ENCODE results near the gene AFF3.
"Not testable (repeated sequence)": the region's sequence is repeated elsewhere in the genome, so short reads cannot be mapped to it uniquely, and the experiment has no call there.

The AFF3 gene

DNA sequence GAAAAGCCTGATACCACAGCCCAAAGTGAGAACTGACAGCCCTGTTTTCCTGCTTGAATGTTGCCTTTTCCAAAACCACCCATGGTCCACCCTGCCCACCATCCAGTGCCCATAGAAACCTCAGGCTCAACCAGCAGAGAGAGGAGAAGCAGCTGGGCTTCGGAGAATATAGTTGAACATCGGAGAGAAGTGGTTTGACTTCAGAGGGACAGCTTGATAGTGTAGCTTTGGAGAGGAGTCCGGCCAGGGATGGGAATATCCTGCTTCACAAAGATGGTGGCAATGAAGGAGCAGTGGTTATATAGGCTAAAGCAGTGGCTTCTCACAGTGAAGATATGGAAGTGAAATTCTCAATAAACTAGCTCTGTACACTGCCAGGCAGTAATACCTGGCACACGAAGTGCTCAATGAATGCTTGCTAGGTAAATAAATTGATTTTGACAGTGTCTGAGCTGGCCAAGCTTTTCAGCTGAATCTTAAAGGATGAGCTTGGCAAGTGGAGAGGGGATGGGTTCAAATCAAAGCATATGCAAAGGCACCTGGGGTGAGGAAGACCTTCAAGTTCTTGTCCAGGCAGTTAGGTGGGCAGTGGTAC lies 21.2 kb downstream of the AFF3 start:
- no peak overlapping the region for H3K4me3 ChIP-seq (ENCODE audit: low read length)
- no peaks in the 10 kb centered on the region for H3K36me3 ChIP-seq (ENCODE audit: control insufficient read depth, low read depth, low read length)
- peaks cover 100% of the 10 kb centered on the region for H3K27me3 ChIP-seq (ENCODE audit: control insufficient read depth, insufficient read depth, low read length)
- H3K9ac ChIP-seq (ENCODE audit: low read length), result no peak overlapping the region
- H3K4me1 ChIP-seq (ENCODE audit: control insufficient read depth, low read depth, low read length), result no peaks in the 10 kb centered on the region
- no peak overlapping the region for H3K27ac ChIP-seq (ENCODE audit: low read length)
- no peaks in the 10 kb centered on the region for H3K9me3 ChIP-seq (ENCODE audit: control insufficient read depth, low read depth, low read length)

DNA sequence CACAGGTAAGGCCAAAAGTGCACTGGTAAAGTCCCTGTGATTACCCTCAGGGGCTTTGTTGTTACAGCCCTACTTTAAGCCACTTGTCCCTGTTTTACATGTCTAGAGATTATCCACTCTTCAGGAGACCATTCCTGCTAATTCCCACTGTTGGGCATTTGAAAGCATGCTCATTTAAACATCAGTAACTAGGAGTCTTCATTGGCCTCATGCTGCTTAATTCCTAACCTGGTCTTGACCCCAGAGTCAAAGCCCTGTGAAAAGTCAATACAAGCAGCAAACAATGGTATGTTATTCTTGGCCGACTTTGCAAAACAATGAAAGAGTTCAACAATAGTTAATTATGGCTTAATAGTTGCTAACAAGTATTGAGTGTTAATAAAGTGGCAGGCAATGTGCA lies 23.2 kb downstream of the AFF3 start:
- Histone ChIP-seq H3K9ac (ENCODE audit: low read length) (no peak overlapping the region), H3K4me3 (ENCODE audit: low read length) (no peak overlapping the region), H3K36me3 (ENCODE audit: control insufficient read depth, low read depth, low read length) (no peaks in the 10 kb centered on the region), H3K27ac (ENCODE audit: low read length) (no peak overlapping the region), H3K27me3 (ENCODE audit: control insufficient read depth, insufficient read depth, low read length) (peaks cover 100% of the 10 kb centered on the region), H3K4me1 (ENCODE audit: control insufficient read depth, low read depth, low read length) (no peaks in the 10 kb centered on the region), H3K9me3 (ENCODE audit: control insufficient read depth, low read depth, low read length) (no peaks in the 10 kb centered on the region)

DNA sequence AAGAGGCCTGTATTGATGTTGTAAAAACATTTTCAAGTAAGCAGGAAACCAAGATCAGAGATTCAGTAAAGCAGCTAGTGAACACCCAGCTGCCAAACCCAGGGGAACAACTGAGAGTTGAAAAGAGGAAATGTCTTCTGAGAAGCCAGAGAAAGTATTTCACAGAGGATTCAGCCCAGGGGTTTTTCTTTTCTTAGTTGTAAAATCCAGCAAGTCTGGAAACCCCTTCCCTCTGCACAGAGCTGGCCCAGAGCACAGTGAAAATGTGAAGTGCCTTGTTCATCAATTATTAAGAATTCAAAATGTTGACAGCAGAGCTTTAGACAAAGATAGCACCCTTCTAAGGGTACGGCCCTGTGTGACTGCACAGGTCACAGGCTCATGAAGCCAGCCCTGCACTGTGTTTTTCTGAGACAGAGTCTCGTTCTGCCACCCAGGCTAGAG lies 28.4 kb downstream of the AFF3 start:
- peaks cover 98% of the 10 kb centered on the region for H3K27me3 ChIP-seq (ENCODE audit: control insufficient read depth, insufficient read depth, low read length)
- H3K4me3 ChIP-seq (ENCODE audit: low read length), result no peak overlapping the region
- H3K4me1 ChIP-seq (ENCODE audit: control insufficient read depth, low read depth, low read length), result no peaks in the 10 kb centered on the region
- no peaks in the 10 kb centered on the region for H3K36me3 ChIP-seq (ENCODE audit: control insufficient read depth, low read depth, low read length)
- H3K9me3 ChIP-seq (ENCODE audit: control insufficient read depth, low read depth, low read length), result no peaks in the 10 kb centered on the region
- no peak overlapping the region for H3K27ac ChIP-seq (ENCODE audit: low read length)
- no peak overlapping the region for H3K9ac ChIP-seq (ENCODE audit: low read length)

DNA sequence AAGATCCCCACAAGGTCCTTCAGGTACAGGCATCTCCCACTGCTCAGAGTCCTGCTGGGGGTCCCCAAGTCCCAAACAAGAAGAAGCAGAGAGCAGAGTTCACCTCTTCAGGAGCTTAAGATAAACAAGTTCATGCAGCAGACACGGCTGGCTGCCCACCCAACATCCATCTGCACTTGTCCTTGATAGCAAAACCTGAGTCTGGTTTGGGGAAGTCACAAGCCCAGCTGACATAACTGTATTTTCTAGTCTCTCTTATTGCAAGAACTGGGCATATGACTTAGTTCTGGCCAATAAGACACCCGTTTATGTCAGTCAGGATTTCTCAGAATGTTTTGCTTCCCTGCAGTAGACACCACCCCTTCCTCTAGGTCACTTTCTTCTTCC lies 31.8 kb downstream of the AFF3 start:
- H3K4me1 ChIP-seq (ENCODE audit: control insufficient read depth, low read depth, low read length), result peaks cover 12% of the 10 kb centered on the region
- H3K27ac ChIP-seq (ENCODE audit: low read length), result no peak overlapping the region
- no peak overlapping the region for H3K4me3 ChIP-seq (ENCODE audit: low read length)
- H3K9me3 ChIP-seq (ENCODE audit: control insufficient read depth, low read depth, low read length), result no peaks in the 10 kb centered on the region
- H3K36me3 ChIP-seq (ENCODE audit: control insufficient read depth, low read depth, low read length), result no peaks in the 10 kb centered on the region
- no peak overlapping the region for H3K9ac ChIP-seq (ENCODE audit: low read length)
- H3K27me3 ChIP-seq (ENCODE audit: control insufficient read depth, insufficient read depth, low read length), result peaks cover 95% of the 10 kb centered on the region

DNA sequence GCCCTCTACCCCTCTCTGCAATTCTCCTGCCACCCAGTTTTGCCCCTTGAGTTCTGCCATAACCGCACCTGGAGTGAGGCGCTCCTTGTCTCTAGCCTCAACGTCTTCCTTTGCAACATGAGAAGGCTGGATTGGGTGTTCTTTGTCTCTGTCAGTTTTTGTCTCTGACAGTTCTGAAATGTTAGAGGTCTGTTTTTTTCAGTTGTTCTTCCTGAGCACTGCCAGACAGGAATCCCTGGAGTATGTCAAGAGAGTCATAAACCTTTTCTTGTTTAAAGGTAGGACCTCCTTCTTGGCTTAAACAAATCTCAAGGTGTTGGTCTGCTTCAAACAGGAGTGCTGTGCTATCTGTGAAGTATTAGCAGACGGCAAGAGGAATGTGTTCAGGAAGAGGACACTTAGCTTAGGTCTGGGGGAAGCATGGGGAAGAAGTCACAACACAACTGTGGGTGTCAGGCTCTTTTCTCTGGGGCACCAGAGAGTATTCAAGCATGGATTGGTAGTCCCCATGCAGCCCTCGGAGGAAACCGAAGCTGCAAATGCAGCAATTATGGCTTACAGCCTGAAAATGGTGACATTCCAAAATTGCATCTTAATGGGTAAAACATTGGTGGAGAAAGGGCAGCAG lies 32.3 kb downstream of the AFF3 start:
- Histone ChIP-seq H3K36me3 (ENCODE audit: control insufficient read depth, low read depth, low read length) (no peaks in the 10 kb centered on the region), H3K27ac (ENCODE audit: low read length) (no peak overlapping the region), H3K4me1 (ENCODE audit: control insufficient read depth, low read depth, low read length) (peaks cover 12% of the 10 kb centered on the region), H3K9ac (ENCODE audit: low read length) (no peak overlapping the region), H3K9me3 (ENCODE audit: control insufficient read depth, low read depth, low read length) (no peaks in the 10 kb centered on the region), H3K27me3 (ENCODE audit: control insufficient read depth, insufficient read depth, low read length) (peaks cover 95% of the 10 kb centered on the region), H3K4me3 (ENCODE audit: low read length) (no peak overlapping the region)

DNA sequence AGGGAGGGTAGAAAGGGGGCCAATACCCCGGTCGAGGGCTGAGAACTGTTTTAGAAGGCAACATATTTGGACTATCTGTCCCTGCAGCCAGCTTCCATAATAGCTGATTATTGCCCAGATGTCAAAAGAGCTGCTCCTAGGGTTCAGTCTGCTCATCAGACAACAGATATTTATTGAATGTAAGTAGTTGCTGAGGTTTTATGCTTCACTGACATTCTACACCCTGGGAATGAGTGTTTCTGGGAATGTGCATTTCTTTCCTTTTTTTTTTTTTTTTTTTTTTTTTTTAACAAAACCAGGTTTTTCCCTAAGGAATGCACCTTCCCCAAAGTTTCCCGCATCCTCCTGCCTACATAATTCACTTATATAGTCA lies 33.8 kb downstream of the AFF3 start:
- peaks cover 12% of the 10 kb centered on the region for H3K4me1 ChIP-seq (ENCODE audit: control insufficient read depth, low read depth, low read length)
- H3K27me3 ChIP-seq (ENCODE audit: control insufficient read depth, insufficient read depth, low read length), result peaks cover 86% of the 10 kb centered on the region
- not testable (repeated sequence) for H3K4me3 ChIP-seq (ENCODE audit: low read length); H3K36me3 ChIP-seq (ENCODE audit: control insufficient read depth, low read depth, low read length); H3K9ac ChIP-seq (ENCODE audit: low read length); H3K27ac ChIP-seq (ENCODE audit: low read length); H3K9me3 ChIP-seq (ENCODE audit: control insufficient read depth, low read depth, low read length)

DNA sequence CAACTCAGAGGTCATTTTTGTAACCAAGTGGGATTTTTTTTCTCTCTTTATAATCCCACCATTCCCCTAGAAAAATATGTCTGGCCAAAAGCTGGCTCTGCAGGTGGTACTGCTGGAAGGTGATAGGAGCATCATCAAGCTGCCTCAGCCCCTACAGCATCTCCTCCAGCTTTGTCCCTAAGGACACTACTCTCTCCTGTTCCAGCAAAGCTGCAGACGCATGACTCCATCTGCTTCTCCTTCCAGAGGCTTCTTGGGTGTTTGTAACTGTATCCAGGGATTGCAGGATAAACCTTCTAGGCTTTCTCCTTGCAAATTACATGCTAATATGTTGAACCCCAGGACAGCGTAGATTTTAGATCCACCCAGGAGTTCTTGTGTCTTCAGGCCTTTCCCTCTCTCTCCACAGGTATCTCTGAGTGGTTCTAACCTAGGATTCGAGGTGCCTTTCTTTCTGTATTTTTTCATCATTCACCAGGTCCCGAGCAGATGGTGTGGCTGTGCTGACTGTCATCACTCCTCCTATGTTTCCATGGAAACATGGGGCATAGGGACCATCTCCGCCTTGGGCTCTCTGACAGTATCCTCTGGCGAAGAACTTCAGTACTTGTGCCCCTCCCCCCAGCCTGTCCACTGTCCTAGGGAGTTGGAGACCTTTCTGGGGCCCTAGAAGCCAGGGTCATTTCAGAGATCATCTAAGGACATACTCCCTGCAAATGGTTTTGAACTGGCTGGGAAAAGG lies 34.3 kb downstream of the AFF3 start:
- H3K36me3 ChIP-seq (ENCODE audit: control insufficient read depth, low read depth, low read length), result no peaks in the 10 kb centered on the region
- no peak overlapping the region for H3K9ac ChIP-seq (ENCODE audit: low read length)
- H3K9me3 ChIP-seq (ENCODE audit: control insufficient read depth, low read depth, low read length), result no peaks in the 10 kb centered on the region
- peaks cover 12% of the 10 kb centered on the region for H3K4me1 ChIP-seq (ENCODE audit: control insufficient read depth, low read depth, low read length)
- no peak overlapping the region for H3K27ac ChIP-seq (ENCODE audit: low read length)
- peaks cover 86% of the 10 kb centered on the region for H3K27me3 ChIP-seq (ENCODE audit: control insufficient read depth, insufficient read depth, low read length)
- no peak overlapping the region for H3K4me3 ChIP-seq (ENCODE audit: low read length)

DNA sequence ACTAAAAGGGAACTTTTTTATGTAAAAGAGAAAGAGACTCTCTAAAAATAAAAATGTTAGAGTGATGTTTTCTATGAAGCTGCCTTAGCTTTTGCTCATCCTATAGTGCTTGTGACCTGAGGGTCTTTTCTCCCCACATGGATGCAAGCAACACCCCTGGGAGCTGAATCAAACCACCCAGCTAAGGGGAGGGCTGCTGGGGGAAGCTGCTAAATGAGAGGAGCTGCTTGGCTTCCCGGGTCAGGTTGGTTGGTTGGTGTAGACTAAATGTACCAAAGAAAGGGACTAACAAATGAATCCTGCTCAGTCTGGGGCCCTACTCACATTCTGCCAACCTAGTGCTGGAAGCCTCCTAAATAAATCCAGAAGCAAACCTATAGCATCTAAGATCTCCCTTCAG lies 35.0 kb downstream of the AFF3 start:
- Histone ChIP-seq H3K9me3 (ENCODE audit: control insufficient read depth, low read depth, low read length) (no peaks in the 10 kb centered on the region), H3K36me3 (ENCODE audit: control insufficient read depth, low read depth, low read length) (no peaks in the 10 kb centered on the region), H3K27ac (ENCODE audit: low read length) (no peak overlapping the region), H3K4me3 (ENCODE audit: low read length) (no peak overlapping the region), H3K9ac (ENCODE audit: low read length) (no peak overlapping the region), H3K4me1 (ENCODE audit: control insufficient read depth, low read depth, low read length) (peaks cover 12% of the 10 kb centered on the region), H3K27me3 (ENCODE audit: control insufficient read depth, insufficient read depth, low read length) (peaks cover 84% of the 10 kb centered on the region)

DNA sequence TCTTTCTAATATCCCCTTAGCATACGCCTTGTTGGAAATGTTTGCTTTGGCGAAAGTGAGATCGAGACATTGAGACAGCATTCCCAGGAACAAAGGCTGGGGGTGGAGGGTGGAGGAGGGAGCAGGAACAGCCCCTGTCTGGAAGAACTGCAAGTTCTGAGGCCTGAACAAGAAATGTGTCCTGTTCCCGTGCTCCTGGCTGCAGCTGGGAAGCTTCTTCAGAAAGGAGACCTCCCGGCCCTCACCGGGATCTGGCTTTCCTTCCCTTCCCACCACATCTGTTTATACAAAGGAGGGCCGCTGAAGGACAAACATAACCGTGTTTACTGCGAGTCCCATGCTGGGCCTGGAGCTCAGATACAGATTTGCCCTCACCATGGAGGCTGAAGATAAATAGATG lies 35.9 kb downstream of the AFF3 start:
- Histone ChIP-seq H3K9ac (ENCODE audit: low read length) (no peak overlapping the region), H3K36me3 (ENCODE audit: control insufficient read depth, low read depth, low read length) (no peaks in the 10 kb centered on the region), H3K27ac (ENCODE audit: low read length) (no peak overlapping the region), H3K9me3 (ENCODE audit: control insufficient read depth, low read depth, low read length) (no peaks in the 10 kb centered on the region), H3K4me1 (ENCODE audit: control insufficient read depth, low read depth, low read length) (peaks cover 12% of the 10 kb centered on the region), H3K4me3 (ENCODE audit: low read length) (peak overlapping the region; percentile 59), H3K27me3 (ENCODE audit: control insufficient read depth, insufficient read depth, low read length) (peaks cover 79% of the 10 kb centered on the region)

DNA sequence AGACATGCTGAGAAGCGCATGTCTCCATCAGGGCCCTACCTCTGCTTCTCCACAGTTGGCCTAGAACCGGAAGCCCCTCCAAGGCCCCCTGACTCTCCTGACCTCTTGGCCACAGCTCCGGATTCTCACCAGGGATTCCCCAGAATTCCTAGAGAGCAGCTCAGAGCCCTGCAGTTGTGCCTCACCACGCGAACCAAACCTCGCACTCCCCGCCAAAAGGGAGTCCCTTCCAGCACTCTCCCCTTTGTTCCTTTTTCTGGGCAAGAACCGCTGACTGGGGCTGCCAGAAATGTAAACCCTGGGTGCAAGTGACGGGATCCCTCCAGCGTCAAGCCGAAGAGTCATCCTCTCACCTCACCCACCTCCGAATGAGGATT lies 36.7 kb downstream of the AFF3 start:
- H3K9me3 ChIP-seq (ENCODE audit: control insufficient read depth, low read depth, low read length), result no peaks in the 10 kb centered on the region
- H3K27me3 ChIP-seq (ENCODE audit: control insufficient read depth, insufficient read depth, low read length), result peaks cover 71% of the 10 kb centered on the region
- H3K4me3 ChIP-seq (ENCODE audit: low read length), result peak overlapping the region; percentile 59
- H3K4me1 ChIP-seq (ENCODE audit: control insufficient read depth, low read depth, low read length), result peaks cover 12% of the 10 kb centered on the region
- no peaks in the 10 kb centered on the region for H3K36me3 ChIP-seq (ENCODE audit: control insufficient read depth, low read depth, low read length)
- H3K27ac ChIP-seq (ENCODE audit: low read length), result no peak overlapping the region
- H3K9ac ChIP-seq (ENCODE audit: low read length), result no peak overlapping the region

DNA sequence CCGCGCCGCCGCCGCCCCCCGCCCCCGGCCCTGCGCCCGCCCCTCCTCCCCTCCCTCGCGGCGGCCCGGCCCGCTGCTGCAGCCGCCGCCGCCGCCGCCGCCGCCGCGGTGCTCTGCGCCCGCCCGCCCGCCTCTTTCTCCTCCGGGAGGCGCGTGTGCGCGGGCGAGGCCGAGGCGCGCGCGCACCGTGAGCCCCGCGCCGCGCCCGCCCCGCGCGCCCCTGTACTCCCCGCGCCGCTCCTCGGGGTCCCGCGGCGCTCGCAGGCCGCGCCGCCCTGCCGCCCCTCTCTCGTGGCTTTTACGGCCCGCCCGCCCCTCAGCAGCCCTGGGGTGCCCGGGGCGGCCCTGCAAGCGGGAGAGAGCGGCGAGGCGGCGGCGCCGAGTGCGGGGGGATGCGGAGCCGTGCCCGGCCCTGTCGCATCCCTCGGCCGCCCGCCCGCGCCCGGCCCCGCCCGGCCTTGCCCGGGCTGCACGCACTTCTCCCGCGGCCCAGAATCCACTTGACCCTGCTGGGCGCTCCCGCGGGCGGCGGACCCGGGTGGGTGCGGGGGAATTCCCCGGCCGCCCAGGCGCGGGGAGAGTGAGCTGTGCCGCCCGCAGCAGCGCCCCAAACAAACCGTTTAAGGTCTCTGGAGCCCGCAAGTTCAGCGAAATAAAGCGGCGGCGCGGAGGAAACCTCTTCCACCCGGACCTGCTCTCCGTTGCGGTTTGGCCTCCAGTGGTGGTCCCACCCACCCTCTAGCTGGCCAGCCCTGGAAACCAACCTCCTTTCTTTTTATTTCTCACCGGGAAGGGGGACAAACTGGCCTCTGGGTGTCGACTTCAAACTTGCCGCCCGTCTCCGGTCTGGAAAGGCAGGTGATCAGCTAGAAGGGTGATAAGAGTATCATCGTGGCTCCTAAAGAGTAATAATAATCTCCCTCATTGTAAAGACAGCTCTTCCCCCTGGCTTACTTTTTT lies 37.4 kb downstream of the AFF3 start:
- Histone ChIP-seq H3K36me3 (ENCODE audit: control insufficient read depth, low read depth, low read length) (no peaks in the 10 kb centered on the region), H3K9ac (ENCODE audit: low read length) (no peak overlapping the region), H3K27me3 (ENCODE audit: control insufficient read depth, insufficient read depth, low read length) (peaks cover 64% of the 10 kb centered on the region), H3K27ac (ENCODE audit: low read length) (no peak overlapping the region), H3K4me3 (ENCODE audit: low read length) (peak overlapping the region; percentile 59), H3K4me1 (ENCODE audit: control insufficient read depth, low read depth, low read length) (peaks cover 12% of the 10 kb centered on the region), H3K9me3 (ENCODE audit: control insufficient read depth, low read depth, low read length) (no peaks in the 10 kb centered on the region)

Data from iPS-18a (cell line).